Neural crest cell (in vitro differentiated cells): ENCODE data around the gene URI1. TPM values are rescaled to one million over a fixed set of nuclear protein-coding genes. Genes with fewer than 3 reads are reported as not detected.

Source experiments
- DNase-seq: peaks from one replicate; pipeline ENCODE4 v3.0.0; 2021; ENCODE audit warnings: low read depth, mixed read lengths, low spot score
- H3K27ac Mint-ChIP-seq: one replicate; pipeline ENCODE4 v1.8.0; 2021; ENCODE audit warnings: mild to moderate bottlenecking, mixed read lengths; ENCODE audit not compliant: unreplicated experiment
- H3K27me3 Mint-ChIP-seq: 2 replicates; pipeline ENCODE4 v1.8.0; 2021; ENCODE audit warnings: low read depth, mild to moderate bottlenecking, mixed read lengths
- H3K36me3 Mint-ChIP-seq: 2 replicates; pipeline ENCODE4 v1.8.0; 2021; ENCODE audit warnings: low read depth, mild to moderate bottlenecking, mixed read lengths
- H3K4me1 Mint-ChIP-seq: 2 replicates; pipeline ENCODE4 v1.8.0; 2021; ENCODE audit warnings: mixed read lengths
- H3K4me3 Mint-ChIP-seq: one replicate; pipeline ENCODE4 v1.8.0; 2021; ENCODE audit warnings: mild to moderate bottlenecking, mixed read lengths
- H3K9me3 Mint-ChIP-seq: 2 replicates; pipeline ENCODE4 v1.8.0; 2021; ENCODE audit warnings: mixed read lengths
- total RNA-seq: library from RNA; stranded (reverse); gene quantifications from 2 replicates; pipeline ENCODE4 v1.2.1, GENCODE V29; 2021
- TF ChIP-seq, protein P1 (sequence below): fragments of 200-600 bp; sonication (generic); conservative IDR thresholded peaks from 2 replicates; pipeline ENCODE4 v1.5.0; 2021; ENCODE audit warnings: antibody characterized with exemption, mild to moderate bottlenecking

The URI1 gene
- total RNA-seq, 1 donor from 2014 or later = 58.6 TPM

DNA sequence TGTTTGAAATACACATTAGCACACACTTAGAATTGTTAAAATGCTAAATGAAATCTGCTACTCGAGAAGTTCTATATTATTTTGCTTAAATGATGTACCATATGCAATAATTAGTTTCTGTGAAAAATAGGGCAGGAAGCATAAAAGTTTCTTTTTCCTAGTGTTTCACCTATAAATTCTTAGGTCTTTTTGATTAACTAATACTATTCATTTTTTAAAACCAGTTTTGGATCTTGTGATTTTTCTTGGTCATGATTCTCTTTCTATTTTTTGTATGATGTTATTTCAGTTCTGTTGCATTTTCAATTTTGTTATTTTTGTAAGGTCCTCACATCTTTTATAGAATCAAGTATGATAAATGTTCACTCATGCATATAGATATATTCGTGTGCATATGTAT is 66.1 kb downstream of the URI1 start:
- DNase-seq = no peak
- H3K4me3 Mint-ChIP-seq = no peak overlapping the region
- TF ChIP-seq, protein P1, sequence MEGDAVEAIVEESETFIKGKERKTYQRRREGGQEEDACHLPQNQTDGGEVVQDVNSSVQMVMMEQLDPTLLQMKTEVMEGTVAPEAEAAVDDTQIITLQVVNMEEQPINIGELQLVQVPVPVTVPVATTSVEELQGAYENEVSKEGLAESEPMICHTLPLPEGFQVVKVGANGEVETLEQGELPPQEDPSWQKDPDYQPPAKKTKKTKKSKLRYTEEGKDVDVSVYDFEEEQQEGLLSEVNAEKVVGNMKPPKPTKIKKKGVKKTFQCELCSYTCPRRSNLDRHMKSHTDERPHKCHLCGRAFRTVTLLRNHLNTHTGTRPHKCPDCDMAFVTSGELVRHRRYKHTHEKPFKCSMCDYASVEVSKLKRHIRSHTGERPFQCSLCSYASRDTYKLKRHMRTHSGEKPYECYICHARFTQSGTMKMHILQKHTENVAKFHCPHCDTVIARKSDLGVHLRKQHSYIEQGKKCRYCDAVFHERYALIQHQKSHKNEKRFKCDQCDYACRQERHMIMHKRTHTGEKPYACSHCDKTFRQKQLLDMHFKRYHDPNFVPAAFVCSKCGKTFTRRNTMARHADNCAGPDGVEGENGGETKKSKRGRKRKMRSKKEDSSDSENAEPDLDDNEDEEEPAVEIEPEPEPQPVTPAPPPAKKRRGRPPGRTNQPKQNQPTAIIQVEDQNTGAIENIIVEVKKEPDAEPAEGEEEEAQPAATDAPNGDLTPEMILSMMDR = no peak
- H3K36me3 Mint-ChIP-seq = peaks cover 22% of the 10 kb centered on the region
- H3K27me3 Mint-ChIP-seq = no peaks in the 10 kb centered on the region
- H3K27ac Mint-ChIP-seq = no peak overlapping the region
- no peaks in the 10 kb centered on the region for H3K9me3 Mint-ChIP-seq
- H3K4me1 Mint-ChIP-seq = peaks cover 30% of the 10 kb centered on the region

GRCh38 chr19:30009013-30009412 is 67.0 kb downstream of the URI1 start:
- DNase-seq = no peak
- TF ChIP-seq, protein P1 = no peak
- no peak overlapping the region for H3K27ac Mint-ChIP-seq
- H3K36me3 Mint-ChIP-seq = peaks cover 25% of the 10 kb centered on the region
- H3K27me3 Mint-ChIP-seq = no peaks in the 10 kb centered on the region
- H3K4me3 Mint-ChIP-seq = no peak overlapping the region
- no peaks in the 10 kb centered on the region for H3K9me3 Mint-ChIP-seq
- peaks cover 22% of the 10 kb centered on the region for H3K4me1 Mint-ChIP-seq

DNA sequence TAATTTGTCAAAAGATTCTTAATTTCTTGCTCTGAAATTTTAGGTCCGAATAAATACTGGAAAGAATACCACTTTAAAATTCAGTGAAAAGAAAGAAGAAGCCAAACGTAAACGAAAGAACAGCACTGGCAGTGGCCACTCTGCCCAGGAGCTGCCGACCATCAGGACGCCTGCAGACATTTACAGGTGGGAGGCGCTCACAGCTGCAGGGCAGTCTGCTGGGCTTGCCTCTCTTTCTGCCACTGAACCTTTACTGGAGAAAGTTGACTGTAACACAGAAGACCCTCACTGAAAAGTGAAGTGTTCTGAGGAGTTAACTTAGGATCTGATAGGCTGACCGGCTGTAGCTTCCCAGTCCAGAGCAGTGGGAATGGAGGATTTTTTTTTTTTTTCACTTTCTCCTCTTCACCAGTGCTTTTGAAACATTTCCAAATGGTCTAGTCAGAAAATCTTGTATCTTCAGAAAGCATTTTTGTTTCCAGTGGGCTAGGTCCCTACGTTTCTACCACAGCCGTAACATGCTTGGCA is 69.1 kb downstream of the URI1 start:
- Mint-ChIP-seq H3K27ac (no peak overlapping the region), H3K4me1 (peaks cover 14% of the 10 kb centered on the region), H3K4me3 (no peak overlapping the region), H3K9me3 (no peaks in the 10 kb centered on the region), H3K36me3 (peaks cover 24% of the 10 kb centered on the region), H3K27me3 (no peaks in the 10 kb centered on the region)
- TF ChIP-seq, protein P1 = no peak
- no peak for DNase-seq

DNA sequence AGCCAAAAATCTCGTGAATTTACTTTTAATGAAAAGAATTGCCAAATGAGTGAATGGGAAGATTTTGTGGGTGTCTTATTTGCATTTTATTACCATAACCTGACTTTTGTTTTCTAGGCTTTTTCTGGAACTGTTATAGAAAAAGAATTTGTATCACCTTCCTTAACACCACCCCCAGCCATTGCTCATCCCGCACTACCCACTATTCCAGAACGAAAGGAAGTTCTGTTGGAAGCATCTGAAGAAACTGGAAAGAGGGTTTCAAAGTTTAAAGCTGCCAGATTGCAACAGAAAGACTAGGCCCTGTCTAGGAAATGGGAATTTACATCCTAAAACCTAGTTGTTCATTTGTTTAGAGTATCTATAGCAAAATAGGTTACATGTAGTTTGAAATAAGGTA is 72.7 kb downstream of the URI1 start:
- Mint-ChIP-seq H3K36me3 (peaks cover 19% of the 10 kb centered on the region), H3K27me3 (no peaks in the 10 kb centered on the region), H3K4me1 (peaks cover 4% of the 10 kb centered on the region), H3K4me3 (no peak overlapping the region), H3K27ac (no peak overlapping the region), H3K9me3 (no peaks in the 10 kb centered on the region)
- TF ChIP-seq, protein P1 = no peak
- DNase-seq = no peak

GRCh38 chr19:30017172-30017571 is 75.1 kb downstream of the URI1 start:
- no peak for DNase-seq
- Mint-ChIP-seq H3K27me3 (no peaks in the 10 kb centered on the region), H3K4me3 (no peak overlapping the region), H3K9me3 (peaks cover 6% of the 10 kb centered on the region), H3K4me1 (no peaks in the 10 kb centered on the region), H3K36me3 (peaks cover 26% of the 10 kb centered on the region), H3K27ac (no peak overlapping the region)
- TF ChIP-seq, protein P1 = no peak

GRCh38 chr19:30020189-30020588 is 78.2 kb downstream of the URI1 start:
- Mint-ChIP-seq H3K4me1 (no peaks in the 10 kb centered on the region), H3K4me3 (no peak overlapping the region)

More at GRCh38 chr19:30020189-30020588, 78.2 kb downstream of the URI1 start:
- H3K27me3 Mint-ChIP-seq = no peaks in the 10 kb centered on the region
- TF ChIP-seq, protein P1 = no peak
- peaks cover 34% of the 10 kb centered on the region for H3K36me3 Mint-ChIP-seq
- no peak for DNase-seq
- no peak overlapping the region for H3K27ac Mint-ChIP-seq
- peaks cover 14% of the 10 kb centered on the region for H3K9me3 Mint-ChIP-seq
